ENCODE results near the gene SH3PXD2A. TPM values are rescaled to one million over a fixed set of nuclear protein-coding genes. Genes with fewer than 3 reads are reported as not detected.

The SH3PXD2A gene
- total RNA-seq, 2 experiments from 2014 or later, result 12.4 to 14.5 TPM

DNA sequence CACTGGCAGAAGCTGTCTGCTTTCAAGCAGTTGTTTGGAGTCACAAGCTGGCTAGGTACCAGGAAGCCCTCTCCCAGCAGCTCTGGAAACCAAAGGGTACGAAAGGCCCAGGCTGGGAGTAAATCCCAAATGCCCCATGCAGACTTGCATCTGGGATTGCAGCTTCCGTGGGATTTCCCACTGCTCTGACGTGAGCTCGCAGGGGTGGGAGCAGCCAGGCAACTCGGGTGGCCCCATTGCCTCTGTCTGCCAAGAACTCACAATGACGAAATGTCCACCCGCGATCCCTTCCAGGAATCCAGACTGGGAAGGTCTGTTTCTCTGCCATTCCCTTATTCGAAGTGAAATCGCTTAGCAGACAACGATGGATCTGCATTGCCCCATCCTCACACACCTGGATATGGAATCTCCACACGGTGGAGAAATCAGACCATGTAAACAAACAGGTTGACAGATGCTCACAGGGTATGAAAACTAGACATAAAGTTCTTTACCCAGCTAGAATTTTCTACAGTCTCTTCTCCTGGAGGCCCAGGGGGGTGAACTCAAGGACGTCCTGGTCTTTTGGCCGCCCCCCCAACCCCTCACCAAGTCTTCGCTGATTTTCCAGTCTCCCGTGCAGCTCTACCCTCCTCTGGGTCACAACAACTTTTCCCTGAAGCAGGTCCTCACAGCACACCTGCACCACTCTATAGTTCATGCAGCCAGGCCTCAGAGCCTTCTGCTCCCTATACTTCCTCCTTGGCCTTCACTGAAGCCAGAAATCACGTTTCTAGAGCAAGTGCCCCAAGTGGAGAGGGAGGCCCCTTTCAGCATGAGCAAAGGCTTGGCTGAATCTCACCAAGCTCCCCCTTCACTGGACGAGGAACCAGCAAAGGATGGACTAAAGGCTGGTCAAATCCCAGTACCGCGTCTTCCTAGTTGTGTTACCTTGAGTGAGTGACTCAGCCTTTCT lies 20.0 kb downstream of the SH3PXD2A start:
- Mint-ChIP-seq H3K9me3 (ENCODE audit: low read depth) (peaks cover 2% of the 10 kb centered on the region), H3K27me3 (peaks cover 9% of the 10 kb centered on the region), H3K36me3 (no peaks in the 10 kb centered on the region), H3K4me3 (no peak overlapping the region), H3K27ac (no peak overlapping the region), H3K4me1 (no peaks in the 10 kb centered on the region)
- no peak for ATAC-seq
- CTCF ChIA-PET, result interaction anchor here (1.2 to 2.2 kb wide), 3 partner anchors 13 to 20 kb away, joined by 3 to 6 read pairs (median 3); partner anchors contain the start of gene SH3PXD2A
- DNase-seq, result no peak

DNA sequence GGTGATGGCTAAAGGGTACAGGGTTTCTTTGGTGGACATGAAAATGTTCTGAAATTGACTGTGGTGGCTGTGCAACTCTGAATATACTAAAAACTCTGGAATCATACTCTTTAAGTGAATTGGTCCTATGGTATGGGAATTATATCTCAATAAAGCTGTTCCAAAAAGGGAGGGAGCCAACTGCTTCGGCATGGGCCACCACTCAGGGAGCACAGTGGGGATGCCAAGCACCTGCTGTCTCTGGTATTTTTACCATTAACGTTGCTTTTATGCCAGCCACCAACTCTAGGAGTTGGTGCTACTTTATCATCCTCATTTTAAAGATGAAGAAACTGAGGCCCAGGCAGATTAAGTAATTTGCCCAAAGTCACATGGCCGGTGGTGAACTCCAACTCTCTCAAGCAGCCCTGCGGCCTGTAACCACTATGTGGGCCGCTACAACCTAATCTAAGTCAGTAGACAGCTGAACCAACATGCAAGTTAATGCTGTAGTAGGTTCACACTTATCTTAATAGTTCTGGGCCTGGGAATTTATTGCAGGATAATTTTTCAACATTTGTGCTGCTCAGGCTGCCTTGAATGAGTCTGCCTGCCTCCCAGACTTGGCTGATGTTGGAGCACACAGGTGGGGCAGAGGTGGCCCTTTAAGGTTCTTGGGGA lies 20.8 kb downstream of the SH3PXD2A start:
- CTCF ChIA-PET, result interaction anchor here (1.2 to 2.2 kb wide), 2 partner anchors 14 to 20 kb away, joined by 3 to 6 read pairs; partner anchors contain the start of gene SH3PXD2A
- Mint-ChIP-seq H3K9me3 (ENCODE audit: low read depth) (peaks cover 2% of the 10 kb centered on the region), H3K27ac (no peak overlapping the region), H3K4me3 (no peak overlapping the region), H3K4me1 (no peaks in the 10 kb centered on the region), H3K27me3 (peaks cover 15% of the 10 kb centered on the region), H3K36me3 (no peaks in the 10 kb centered on the region)
- DNase-seq (no peak), ATAC-seq (no peak)

DNA sequence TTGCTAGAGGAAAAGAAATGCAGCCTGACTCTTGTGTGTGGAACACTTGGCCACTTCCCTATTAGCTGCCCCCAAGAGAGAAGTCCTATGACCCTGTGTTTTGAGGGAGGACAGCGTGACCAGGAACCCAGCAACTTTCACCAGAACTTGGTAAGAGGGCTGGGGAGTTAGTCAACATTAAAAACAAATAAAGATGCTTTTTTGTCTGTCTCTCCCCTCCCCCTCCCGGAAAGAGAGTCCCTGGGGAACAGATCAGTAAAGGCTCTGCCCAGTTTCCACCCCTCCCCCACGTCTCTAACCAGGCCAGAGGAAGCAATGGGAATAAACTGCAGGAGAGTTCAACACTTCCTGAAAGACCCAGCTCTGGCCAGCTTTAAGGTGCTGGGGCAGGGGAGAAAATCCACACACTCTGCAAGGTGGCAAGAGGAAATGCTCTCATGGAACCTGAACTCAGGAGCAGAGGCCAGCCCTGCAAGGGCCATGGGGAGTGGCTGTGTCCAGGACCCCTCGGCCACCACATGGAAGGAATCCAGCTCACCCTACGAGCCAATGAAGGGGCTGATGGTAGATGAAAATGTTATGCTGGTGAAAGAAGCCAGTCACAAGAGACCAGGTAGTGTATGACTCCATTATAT lies 21.5 kb downstream of the SH3PXD2A start:
- ATAC-seq (no peak), DNase-seq (no peak)
- peaks cover 22% of the 10 kb centered on the region for H3K27me3 Mint-ChIP-seq
- H3K9me3 Mint-ChIP-seq (ENCODE audit: low read depth), result peaks cover 2% of the 10 kb centered on the region
- no peak overlapping the region for H3K4me3 Mint-ChIP-seq
- H3K27ac Mint-ChIP-seq, result no peak overlapping the region
- CTCF ChIA-PET, result interaction anchor here (0.6 to 2.2 kb wide), 4 partner anchors 13 to 50 kb away, joined by 3 to 6 read pairs (median 4); partner anchors contain the start of gene SH3PXD2A
- H3K36me3 Mint-ChIP-seq, result no peaks in the 10 kb centered on the region
- no peaks in the 10 kb centered on the region for H3K4me1 Mint-ChIP-seq

DNA sequence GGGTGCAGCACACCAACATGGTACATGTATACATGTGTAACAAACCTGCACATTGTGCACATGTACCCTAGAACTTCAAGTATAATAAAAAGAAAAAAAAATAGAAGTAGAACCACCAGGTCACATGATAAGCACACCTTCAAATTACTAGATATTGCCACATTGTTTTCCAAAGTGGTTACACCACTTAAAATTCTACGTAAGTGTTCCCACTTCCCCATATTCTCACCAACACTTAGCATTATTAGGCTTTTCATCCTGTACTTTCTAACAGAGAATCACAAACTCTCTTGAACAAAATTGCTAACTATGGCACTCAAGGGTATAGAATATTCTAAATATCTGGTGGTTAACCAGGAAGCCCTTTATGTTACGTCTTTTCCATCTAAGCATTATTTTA lies 22.6 kb downstream of the SH3PXD2A start:
- Mint-ChIP-seq H3K4me1 (no peaks in the 10 kb centered on the region), H3K27me3 (peaks cover 22% of the 10 kb centered on the region), H3K4me3 (no peak overlapping the region), H3K27ac (no peak overlapping the region), H3K36me3 (no peaks in the 10 kb centered on the region), H3K9me3 (ENCODE audit: low read depth) (peaks cover 2% of the 10 kb centered on the region)
- no peak for ATAC-seq
- CTCF ChIA-PET, result no interaction called here
- no peak for DNase-seq

DNA sequence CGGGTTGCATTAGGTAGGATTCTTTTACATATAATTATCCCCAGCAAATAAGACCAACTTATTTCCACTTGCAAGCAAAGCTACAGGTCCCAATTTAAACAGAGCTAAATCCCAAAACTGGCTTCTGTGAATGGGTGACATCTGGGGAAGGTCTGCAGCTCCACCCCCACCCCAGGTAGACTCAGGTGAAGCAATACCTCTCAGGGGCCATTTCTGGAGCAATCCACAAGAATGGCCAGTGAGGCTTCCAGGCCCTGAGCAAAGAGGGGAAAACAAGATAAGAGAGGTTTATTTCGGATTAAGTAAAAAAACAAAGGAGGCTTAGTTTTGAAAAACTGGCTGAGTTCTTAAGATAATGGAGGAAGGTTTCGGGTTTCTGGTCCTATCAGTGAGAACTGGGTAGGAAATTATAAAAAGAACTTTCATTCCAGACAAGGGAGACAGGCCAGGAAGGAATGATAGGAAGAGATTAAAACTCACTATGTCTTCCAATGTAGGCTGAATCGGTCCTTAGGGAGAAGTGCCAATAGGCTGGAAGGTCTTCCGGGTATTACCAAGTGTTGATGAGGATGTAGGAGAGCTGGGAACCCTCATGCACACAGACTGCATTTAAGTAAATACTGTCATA lies 25.4 kb downstream of the SH3PXD2A start:
- CTCF ChIA-PET, result interaction anchor here (0.5 kb wide), 1 partner anchor 21 kb away, joined by 3 read pairs; no protein-coding TSS in a partner anchor
- no peak for ATAC-seq
- H3K4me3 Mint-ChIP-seq, result no peak overlapping the region
- peaks cover 22% of the 10 kb centered on the region for H3K27me3 Mint-ChIP-seq
- H3K9me3 Mint-ChIP-seq (ENCODE audit: low read depth), result peaks cover 2% of the 10 kb centered on the region
- DNase-seq, result no peak
- H3K4me1 Mint-ChIP-seq, result no peaks in the 10 kb centered on the region
- H3K36me3 Mint-ChIP-seq, result no peaks in the 10 kb centered on the region
- no peak overlapping the region for H3K27ac Mint-ChIP-seq

DNA sequence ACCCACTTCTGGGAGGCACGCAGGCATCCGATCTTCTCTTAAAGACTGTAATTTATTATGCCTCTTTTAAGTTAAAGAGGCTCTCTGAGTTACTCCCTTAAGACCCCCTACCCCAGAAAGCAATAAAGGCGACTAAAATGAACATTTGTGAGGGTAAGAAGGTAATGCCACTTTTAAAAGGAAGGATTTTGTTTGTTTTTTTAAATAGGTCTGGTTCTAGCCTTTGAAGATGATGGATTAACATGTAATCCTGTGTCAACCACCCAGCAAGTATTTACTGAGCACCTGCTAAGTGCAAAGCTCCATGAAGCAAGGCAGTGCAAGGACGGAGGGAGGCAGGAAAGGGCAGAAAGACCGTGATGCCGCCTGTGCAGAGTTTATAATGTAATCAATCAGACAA lies 26.1 kb downstream of the SH3PXD2A start:
- Mint-ChIP-seq H3K27me3 (peaks cover 24% of the 10 kb centered on the region), H3K4me1 (peaks cover 4% of the 10 kb centered on the region), H3K9me3 (ENCODE audit: low read depth) (peaks cover 2% of the 10 kb centered on the region), H3K36me3 (no peaks in the 10 kb centered on the region), H3K4me3 (no peak overlapping the region), H3K27ac (no peak overlapping the region)
- ATAC-seq (no peak), DNase-seq (no peak)
- CTCF ChIA-PET, result no interaction called here

DNA sequence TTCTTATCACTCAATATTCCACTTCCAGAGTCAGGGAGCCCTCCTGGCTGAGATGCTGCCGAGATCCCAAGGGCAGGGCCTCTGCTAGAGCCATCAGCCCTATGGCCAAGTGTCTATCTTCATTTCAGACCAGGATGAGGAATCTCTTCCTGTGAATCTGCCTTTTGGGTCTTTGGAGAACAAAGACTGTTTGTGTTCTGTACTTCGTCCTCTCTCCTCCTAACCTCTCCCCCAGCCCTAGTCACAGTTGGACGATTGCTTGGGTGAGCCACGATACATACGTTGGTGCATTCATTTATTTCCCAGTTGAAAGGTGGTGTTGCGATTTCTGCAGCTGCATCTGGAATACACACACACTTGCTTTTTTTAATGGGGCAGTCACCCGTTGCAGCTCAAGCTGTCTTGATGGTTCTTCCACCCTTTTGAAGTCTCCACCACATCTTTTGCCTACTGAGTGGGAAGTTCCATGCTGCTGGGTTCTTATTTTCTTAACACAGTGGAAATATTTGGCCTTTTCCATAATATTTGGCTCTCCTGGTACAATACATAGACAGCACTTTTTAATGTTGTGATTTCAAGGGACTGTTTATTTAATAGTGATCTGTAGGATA lies 26.7 kb downstream of the SH3PXD2A start:
- ATAC-seq (no peak), DNase-seq (no peak)
- CTCF ChIA-PET, result interaction anchor here (1.4 kb wide), 1 partner anchor 119 kb away, joined by 3 read pairs; no protein-coding TSS in a partner anchor
- Mint-ChIP-seq H3K4me3 (no peak overlapping the region), H3K27ac (no peak overlapping the region), H3K36me3 (no peaks in the 10 kb centered on the region), H3K9me3 (ENCODE audit: low read depth) (peaks cover 2% of the 10 kb centered on the region), H3K27me3 (peaks cover 24% of the 10 kb centered on the region), H3K4me1 (peaks cover 7% of the 10 kb centered on the region)

DNA sequence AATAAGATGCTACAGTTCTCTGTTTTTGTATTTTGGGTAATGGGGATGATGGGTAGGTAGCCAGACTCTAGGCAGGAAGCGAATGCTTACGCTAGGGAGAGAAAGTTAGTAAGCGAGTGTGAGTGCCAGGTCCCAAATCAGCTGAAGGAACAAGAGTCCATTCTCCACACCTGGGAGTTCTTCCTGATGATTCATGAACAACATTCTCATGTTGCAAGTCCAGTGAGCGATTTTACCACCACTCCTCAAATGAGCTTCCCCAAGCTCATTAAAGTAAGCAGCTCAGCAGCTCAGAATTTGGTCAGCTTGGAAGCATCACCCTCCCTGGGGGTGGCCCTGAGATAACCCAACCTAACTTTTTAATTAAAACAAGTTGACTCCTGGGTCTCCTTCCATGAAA lies 27.3 kb downstream of the SH3PXD2A start:
- H3K4me1 Mint-ChIP-seq, result peaks cover 10% of the 10 kb centered on the region
- ATAC-seq (no peak), DNase-seq (no peak)
- H3K4me3 Mint-ChIP-seq, result no peak overlapping the region
- no peak overlapping the region for H3K27ac Mint-ChIP-seq
- CTCF ChIA-PET, result interaction anchor here (1.4 kb wide), 1 partner anchor 118 kb away, joined by 3 read pairs; no protein-coding TSS in a partner anchor
- no peaks in the 10 kb centered on the region for H3K9me3 Mint-ChIP-seq (ENCODE audit: low read depth)
- H3K36me3 Mint-ChIP-seq, result no peaks in the 10 kb centered on the region
- H3K27me3 Mint-ChIP-seq, result peaks cover 24% of the 10 kb centered on the region

DNA sequence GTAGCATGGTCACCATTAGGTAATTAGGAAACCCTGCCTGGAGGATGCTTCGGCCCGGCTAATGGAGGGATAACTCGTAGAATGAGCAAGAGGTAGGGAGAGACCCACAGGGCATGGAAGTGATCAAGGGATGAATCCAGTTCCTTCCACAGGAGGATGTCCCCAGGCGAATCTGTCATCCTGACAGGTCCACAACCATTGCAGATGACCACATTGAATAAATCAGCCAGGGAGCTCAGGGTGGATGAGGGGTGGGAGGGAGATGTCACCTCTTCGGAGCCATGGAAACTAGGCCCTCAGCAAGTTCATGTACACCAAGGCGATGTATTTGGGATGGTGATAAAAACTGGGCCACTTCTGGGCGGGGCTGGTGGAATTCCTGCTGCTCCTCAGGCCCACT lies 28.5 kb downstream of the SH3PXD2A start:
- CTCF ChIA-PET, result no interaction called here
- Mint-ChIP-seq H3K36me3 (no peaks in the 10 kb centered on the region), H3K27me3 (peaks cover 32% of the 10 kb centered on the region), H3K4me3 (no peak overlapping the region), H3K4me1 (peaks cover 10% of the 10 kb centered on the region), H3K9me3 (ENCODE audit: low read depth) (no peaks in the 10 kb centered on the region), H3K27ac (no peak overlapping the region)
- ATAC-seq (no peak), DNase-seq (no peak)

DNA sequence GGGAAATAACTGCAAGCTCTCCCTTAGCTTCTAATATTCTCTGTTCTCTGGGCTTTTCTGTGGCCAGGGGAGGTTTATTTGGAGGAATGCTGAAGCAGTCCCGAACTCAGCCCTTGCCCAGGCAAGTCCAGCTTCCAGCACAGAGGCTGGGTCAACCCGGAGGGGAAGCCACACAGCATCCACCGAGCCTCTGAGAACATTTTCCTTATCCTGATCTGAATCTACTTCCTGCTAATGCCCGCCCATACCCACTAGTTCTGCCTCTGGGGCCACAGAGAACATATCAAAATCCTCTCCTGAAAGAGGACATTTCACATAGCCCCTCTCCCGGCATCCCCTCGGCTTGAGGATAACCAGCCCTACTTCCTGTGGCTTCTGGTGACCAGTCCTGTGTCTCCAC lies 31.1 kb downstream of the SH3PXD2A start:
- Mint-ChIP-seq H3K4me3 (no peak overlapping the region), H3K27me3 (peaks cover 31% of the 10 kb centered on the region), H3K9me3 (ENCODE audit: low read depth) (no peaks in the 10 kb centered on the region), H3K36me3 (no peaks in the 10 kb centered on the region), H3K27ac (no peak overlapping the region), H3K4me1 (peaks cover 10% of the 10 kb centered on the region)
- ATAC-seq (peak; percentile 12), DNase-seq (no peak)
- CTCF ChIA-PET, result interaction anchor here (0.8 to 1.1 kb wide), 2 partner anchors 11 to 24 kb away, joined by 3 read pairs; no protein-coding TSS in a partner anchor

DNA sequence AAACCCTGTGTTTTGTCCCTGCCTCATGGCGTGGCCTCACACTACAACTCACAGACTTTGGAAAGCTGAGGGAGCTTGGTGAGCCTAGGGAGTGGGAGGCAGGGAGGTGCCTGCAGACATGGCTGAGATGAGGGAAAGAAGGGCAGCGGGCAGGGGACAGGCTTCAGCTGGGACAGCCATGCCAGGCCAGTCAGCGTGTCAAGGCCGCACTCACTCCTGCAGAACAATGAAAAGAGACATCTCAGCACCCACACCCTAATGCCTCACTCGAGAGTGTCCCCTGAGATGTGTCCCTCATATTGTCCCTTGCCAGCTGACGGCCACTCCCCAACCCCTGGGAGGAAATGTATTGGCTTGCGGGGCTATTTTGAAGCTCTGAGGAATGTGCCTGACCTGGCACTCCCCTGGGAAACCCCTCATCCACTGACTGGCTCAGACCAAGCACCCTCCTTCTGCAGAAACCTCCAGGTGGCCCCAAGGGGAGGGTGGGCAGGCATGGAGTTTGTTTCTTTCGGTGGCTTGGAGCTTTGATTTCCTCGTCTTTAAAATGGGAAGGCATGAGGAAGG lies 31.6 kb downstream of the SH3PXD2A start:
- no peaks in the 10 kb centered on the region for H3K36me3 Mint-ChIP-seq
- DNase-seq (no peak), ATAC-seq (no peak)
- no peak overlapping the region for H3K27ac Mint-ChIP-seq
- H3K4me3 Mint-ChIP-seq, result no peak overlapping the region
- CTCF ChIA-PET, result interaction anchor here (0.8 to 1.1 kb wide), 2 partner anchors 11 to 25 kb away, joined by 3 read pairs; no protein-coding TSS in a partner anchor
- H3K27me3 Mint-ChIP-seq, result peaks cover 32% of the 10 kb centered on the region
- H3K4me1 Mint-ChIP-seq, result peaks cover 10% of the 10 kb centered on the region
- no peaks in the 10 kb centered on the region for H3K9me3 Mint-ChIP-seq (ENCODE audit: low read depth)

DNA sequence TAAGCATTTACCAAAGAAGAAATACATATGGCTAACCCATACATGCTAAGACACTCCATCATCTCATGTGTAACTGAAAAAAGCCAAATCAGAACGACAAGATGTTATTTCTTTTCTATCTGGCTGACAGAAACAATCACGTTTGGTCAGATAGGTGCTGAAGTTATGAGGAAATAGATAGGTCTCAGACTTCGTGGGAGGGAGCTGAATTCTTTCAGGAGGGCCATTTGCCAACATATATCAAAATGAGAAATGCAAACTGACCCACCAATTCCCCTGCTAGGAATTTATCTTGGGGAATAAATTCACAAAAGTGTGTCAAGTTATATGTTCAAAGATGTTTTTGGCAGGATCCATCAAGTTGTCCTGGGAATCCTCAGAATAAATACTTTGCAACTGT lies 32.6 kb downstream of the SH3PXD2A start:
- ATAC-seq, result no peak
- H3K4me3 Mint-ChIP-seq, result no peak overlapping the region
- H3K27ac Mint-ChIP-seq, result no peak overlapping the region
- no peak for DNase-seq
- no peaks in the 10 kb centered on the region for H3K36me3 Mint-ChIP-seq
- CTCF ChIA-PET, result interaction anchor here (1.3 kb wide), 1 partner anchor 137 kb away, joined by 3 read pairs; no protein-coding TSS in a partner anchor
- H3K4me1 Mint-ChIP-seq, result peaks cover 10% of the 10 kb centered on the region
- peaks cover 38% of the 10 kb centered on the region for H3K27me3 Mint-ChIP-seq
- H3K9me3 Mint-ChIP-seq (ENCODE audit: low read depth), result no peaks in the 10 kb centered on the region

Measured in activated CD8-positive, alpha-beta memory T cell treated with anti-CD3 and anti-CD28 coated beads, Interleukin-2, amount 10 ng/mL, durations not matched to agents 7 days and 5 days (primary cell).